ENCODE measurements around the gene R3HDM1. TPM values are rescaled to one million over a fixed set of nuclear protein-coding genes. Genes with fewer than 3 reads are reported as not detected.

The R3HDM1 gene
- total and polyA plus RNA-seq, 2 donors (not counting 1 experiment from before 2014, with no cell fraction given): 12.4 to 33.1 TPM

DNA sequence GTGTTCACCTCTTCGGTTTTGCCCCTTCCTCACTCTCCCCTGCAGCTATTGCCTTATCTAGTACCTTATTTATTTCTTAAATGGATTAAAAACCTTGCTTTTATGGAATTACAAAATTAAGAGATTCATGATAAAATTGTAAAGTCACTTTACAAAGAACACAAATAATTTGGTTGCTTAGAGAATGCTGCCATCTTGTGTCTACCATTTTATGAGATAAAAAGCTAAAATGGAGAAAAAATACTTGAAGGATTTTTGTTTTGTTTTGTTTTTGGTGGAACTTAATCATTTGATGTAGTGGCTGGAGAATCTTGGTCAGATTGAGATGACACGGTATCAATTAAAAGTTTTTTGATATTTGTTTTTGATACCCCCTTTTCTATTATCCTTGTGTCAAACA is 69.6 kb downstream of the R3HDM1 start:
- peak in 1 of 2 donors; percentile 60 for DNase-seq (ENCODE audit: low read depth in 2 of 2)
- no peak overlapping the region for H3K4me3 ChIP-seq (replicated peaks in 1 of 4; ENCODE audit: control extremely low read depth in 1 of 4, insufficient read depth in 1 of 4, low read depth in 3 of 4, low read length in 4 of 4)

DNA sequence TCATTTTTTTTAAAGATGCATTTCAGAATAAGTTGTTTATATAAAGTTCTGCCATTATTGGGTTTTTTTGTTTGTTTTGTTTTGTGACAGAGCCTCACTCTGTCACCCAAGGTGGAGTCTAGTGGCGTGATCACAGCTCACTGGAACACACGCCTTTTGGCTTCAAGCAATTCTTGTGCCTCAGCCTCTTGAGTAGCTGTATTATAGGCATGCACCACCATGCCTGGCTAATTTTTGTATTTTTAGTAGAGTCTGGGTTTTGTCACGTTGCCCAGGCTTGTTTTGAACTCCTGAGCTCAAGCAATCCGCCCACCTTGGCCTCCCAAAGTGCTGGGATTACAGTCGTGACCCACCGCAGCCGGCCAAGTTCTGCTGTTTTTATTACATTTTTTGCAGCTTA is 72.3 kb downstream of the R3HDM1 start:
- H3K4me1 ChIP-seq (ENCODE audit: control insufficient read depth, extremely low read depth, insufficient read depth, low read length): no peaks in the 10 kb centered on the region
- H3K36me3 ChIP-seq (ENCODE audit: control insufficient read depth, insufficient read depth, low read length): no peaks in the 10 kb centered on the region
- no peak overlapping the region for H3K9ac ChIP-seq (ENCODE audit: insufficient read depth, low read length)
- H3K4me3 ChIP-seq (replicated peaks in 1 of 4; ENCODE audit: control extremely low read depth in 1 of 4, insufficient read depth in 1 of 4, low read depth in 3 of 4, low read length in 4 of 4): no peak overlapping the region
- no peak overlapping the region for H3K27ac ChIP-seq (ENCODE audit: insufficient read depth, low read length)
- H3K9me3 ChIP-seq (ENCODE audit: control insufficient read depth, insufficient read depth, low read depth, low read length): no peaks in the 10 kb centered on the region
- DNase-seq (ENCODE audit: low read depth in 2 of 2): no peak
- H3K4me2 ChIP-seq (ENCODE audit: extremely low read depth, insufficient read depth, low read length): no peak overlapping the region
- TF ChIP-seq EZH2 (IDR thresholded peaks at IDR 0.05; ENCODE audit: low read length, missing control alignments): no peak
- TF ChIP-seq, protein P1, sequence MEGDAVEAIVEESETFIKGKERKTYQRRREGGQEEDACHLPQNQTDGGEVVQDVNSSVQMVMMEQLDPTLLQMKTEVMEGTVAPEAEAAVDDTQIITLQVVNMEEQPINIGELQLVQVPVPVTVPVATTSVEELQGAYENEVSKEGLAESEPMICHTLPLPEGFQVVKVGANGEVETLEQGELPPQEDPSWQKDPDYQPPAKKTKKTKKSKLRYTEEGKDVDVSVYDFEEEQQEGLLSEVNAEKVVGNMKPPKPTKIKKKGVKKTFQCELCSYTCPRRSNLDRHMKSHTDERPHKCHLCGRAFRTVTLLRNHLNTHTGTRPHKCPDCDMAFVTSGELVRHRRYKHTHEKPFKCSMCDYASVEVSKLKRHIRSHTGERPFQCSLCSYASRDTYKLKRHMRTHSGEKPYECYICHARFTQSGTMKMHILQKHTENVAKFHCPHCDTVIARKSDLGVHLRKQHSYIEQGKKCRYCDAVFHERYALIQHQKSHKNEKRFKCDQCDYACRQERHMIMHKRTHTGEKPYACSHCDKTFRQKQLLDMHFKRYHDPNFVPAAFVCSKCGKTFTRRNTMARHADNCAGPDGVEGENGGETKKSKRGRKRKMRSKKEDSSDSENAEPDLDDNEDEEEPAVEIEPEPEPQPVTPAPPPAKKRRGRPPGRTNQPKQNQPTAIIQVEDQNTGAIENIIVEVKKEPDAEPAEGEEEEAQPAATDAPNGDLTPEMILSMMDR (conservative IDR thresholded peaks at IDR 0.05 in 1 of 2, IDR thresholded peaks at IDR 0.05 in 1 of 2; ENCODE audit: low read depth in 1 of 2, low read length in 2 of 2): no peak
- no peaks in the 10 kb centered on the region for H3K27me3 ChIP-seq (ENCODE audit: control insufficient read depth, insufficient read depth, low read length)
- no peaks in the 10 kb centered on the region for H4K20me1 ChIP-seq (ENCODE audit: control insufficient read depth, extremely low read depth, insufficient read depth, low read length)
- H3K79me2 ChIP-seq (ENCODE audit: control insufficient read depth, insufficient read depth, low read length): no peaks in the 10 kb centered on the region
- no peak overlapping the region for H2AFZ ChIP-seq (ENCODE audit: low read length)

More for the DNA sequence above, 69.6 kb downstream of the R3HDM1 start:
- no peak overlapping the region for H3K9ac ChIP-seq (ENCODE audit: insufficient read depth, low read length)
- no peaks in the 10 kb centered on the region for H3K4me1 ChIP-seq (ENCODE audit: control insufficient read depth, extremely low read depth, insufficient read depth, low read length)
- H3K27ac ChIP-seq (ENCODE audit: insufficient read depth, low read length): no peak overlapping the region
- no peaks in the 10 kb centered on the region for H3K36me3 ChIP-seq (ENCODE audit: control insufficient read depth, insufficient read depth, low read length)
- no peaks in the 10 kb centered on the region for H4K20me1 ChIP-seq (ENCODE audit: control insufficient read depth, extremely low read depth, insufficient read depth, low read length)
- no peaks in the 10 kb centered on the region for H3K79me2 ChIP-seq (ENCODE audit: control insufficient read depth, insufficient read depth, low read length)
- TF ChIP-seq EZH2 (IDR thresholded peaks at IDR 0.05; ENCODE audit: low read length, missing control alignments): no peak
- TF ChIP-seq, protein P1 (conservative IDR thresholded peaks at IDR 0.05 in 1 of 2, IDR thresholded peaks at IDR 0.05 in 1 of 2; ENCODE audit: low read depth in 1 of 2, low read length in 2 of 2): peak in 1 of 2 donors; percentile 13
- no peaks in the 10 kb centered on the region for H3K9me3 ChIP-seq (ENCODE audit: control insufficient read depth, insufficient read depth, low read depth, low read length)
- no peak overlapping the region for H3K4me2 ChIP-seq (ENCODE audit: extremely low read depth, insufficient read depth, low read length)
- no peaks in the 10 kb centered on the region for H3K27me3 ChIP-seq (ENCODE audit: control insufficient read depth, insufficient read depth, low read length)
- no peak overlapping the region for H2AFZ ChIP-seq (ENCODE audit: low read length)

DNA sequence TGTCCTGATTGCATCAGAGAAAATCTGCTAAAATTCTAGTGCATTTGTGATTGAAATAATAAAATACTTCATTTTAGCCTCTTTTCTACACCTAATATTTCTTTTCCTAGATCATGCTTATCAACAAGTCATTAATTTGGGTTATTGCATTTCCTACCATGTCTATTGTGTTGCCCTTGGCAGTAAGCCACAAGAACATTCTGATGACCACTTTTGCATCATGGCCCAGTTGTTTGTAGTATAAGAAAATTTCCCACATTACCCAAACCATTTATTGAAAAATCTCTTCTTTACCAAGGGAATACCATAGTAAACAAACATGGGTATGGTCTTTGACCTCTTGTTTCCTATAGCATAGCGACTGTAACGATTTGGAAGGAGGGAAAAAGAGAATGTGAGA is 76.3 kb downstream of the R3HDM1 start:
- H3K36me3 ChIP-seq (ENCODE audit: control insufficient read depth, insufficient read depth, low read length): no peaks in the 10 kb centered on the region
- DNase-seq (ENCODE audit: low read depth in 2 of 2): peak; percentile 18 to 51

More for the DNA sequence above, 76.3 kb downstream of the R3HDM1 start:
- Histone ChIP-seq H3K9ac (ENCODE audit: insufficient read depth, low read length) (no peak overlapping the region), H2AFZ (ENCODE audit: low read length) (no peak overlapping the region), H3K27ac (ENCODE audit: insufficient read depth, low read length) (no peak overlapping the region), H3K4me3 (replicated peaks in 1 of 4; ENCODE audit: control extremely low read depth in 1 of 4, insufficient read depth in 1 of 4, low read depth in 3 of 4, low read length in 4 of 4) (no peak overlapping the region), H3K27me3 (ENCODE audit: control insufficient read depth, insufficient read depth, low read length) (no peaks in the 10 kb centered on the region), H3K4me1 (ENCODE audit: control insufficient read depth, extremely low read depth, insufficient read depth, low read length) (no peaks in the 10 kb centered on the region), H3K4me2 (ENCODE audit: extremely low read depth, insufficient read depth, low read length) (no peak overlapping the region), H3K9me3 (ENCODE audit: control insufficient read depth, insufficient read depth, low read depth, low read length) (no peaks in the 10 kb centered on the region), H4K20me1 (ENCODE audit: control insufficient read depth, extremely low read depth, insufficient read depth, low read length) (no peaks in the 10 kb centered on the region), H3K79me2 (ENCODE audit: control insufficient read depth, insufficient read depth, low read length) (no peaks in the 10 kb centered on the region)
- TF ChIP-seq EZH2 (IDR thresholded peaks at IDR 0.05; ENCODE audit: low read length, missing control alignments): no peak
- TF ChIP-seq, protein P1 (conservative IDR thresholded peaks at IDR 0.05 in 1 of 2, IDR thresholded peaks at IDR 0.05 in 1 of 2; ENCODE audit: low read depth in 1 of 2, low read length in 2 of 2): no peak
